NCI-H2196 treated with DMSO at 0.1 percent for 48 hours (cell line): ENCODE results near the gene CCDC80.

ENCODE experiments used
- DNase-seq: peaks from one replicate; lab custom pipeline; 2025; ENCODE audit not compliant: unreplicated experiment; lab: John Stamatoyannopoulos, UW

Gene CCDC80

GRCh38 chr3:112633191-112633590, 7.8 kb downstream of the CCDC80 start:
- no peak for DNase-seq

- DNase-seq = no peak
Measured at GRCh38 chr3:112632596-112632995, 8.3 kb downstream of the CCDC80 start.

- no peak for DNase-seq
Measured at GRCh38 chr3:112631257-112631656, 9.7 kb downstream of the CCDC80 start.

GRCh38 chr3:112629425-112629824, 11.5 kb downstream of the CCDC80 start:
- peak; percentile 43 for DNase-seq

GRCh38 chr3:112627919-112628466, 12.9 kb downstream of the CCDC80 start:
- DNase-seq = peak; percentile 43

GRCh38 chr3:112627419-112627818, 13.5 kb downstream of the CCDC80 start:
- DNase-seq = no peak

- no peak for DNase-seq
Measured at GRCh38 chr3:112623717-112624116, 17.2 kb downstream of the CCDC80 start.

- no peak for DNase-seq
Measured at GRCh38 chr3:112623213-112623612, 17.7 kb downstream of the CCDC80 start.

GRCh38 chr3:112619295-112619694, 21.6 kb downstream of the CCDC80 start:
- no peak for DNase-seq

GRCh38 chr3:112617285-112617684, 23.7 kb downstream of the CCDC80 start:
- no peak for DNase-seq

GRCh38 chr3:112615989-112616731, 24.8 kb downstream of the CCDC80 start:
- no peak for DNase-seq

GRCh38 chr3:112611752-112612515, 29.0 kb downstream of the CCDC80 start:
- no peak for DNase-seq

- DNase-seq = no peak
Measured at GRCh38 chr3:112610121-112610520, 30.8 kb downstream of the CCDC80 start.

GRCh38 chr3:112607863-112608262, 33.1 kb downstream of the CCDC80 start:
- no peak for DNase-seq

GRCh38 chr3:112606098-112606497, 34.8 kb downstream of the CCDC80 start:
- no peak for DNase-seq

- DNase-seq = peak; percentile 88
Measured at GRCh38 chr3:112605285-112605684, 35.7 kb downstream of the CCDC80 start.

- DNase-seq = no peak
Measured at GRCh38 chr3:112604536-112604935, 36.4 kb downstream of the CCDC80 start.

- DNase-seq = no peak
Measured at GRCh38 chr3:112602217-112602838, 38.6 kb downstream of the CCDC80 start.

GRCh38 chr3:112598731-112599130, 42.2 kb downstream of the CCDC80 start:
- DNase-seq = no peak

- no peak for DNase-seq
Measured at GRCh38 chr3:112597945-112598344, 43.0 kb downstream of the CCDC80 start.

GRCh38 chr3:112594856-112595255, 46.1 kb downstream of the CCDC80 start:
- DNase-seq = no peak

GRCh38 chr3:112593258-112593657, 47.7 kb downstream of the CCDC80 start:
- no peak for DNase-seq
